Thyroid gland (tissue), 4 donors: ENCODE results near the gene SPARC.

Source experiments
- CTCF ChIP-seq, 6 experiments: fragments of 200-600 bp in 3 of 6; fragments of 450-650 bp in 3 of 6; sonication (generic) in 3 of 6; IDR thresholded peaks; one replicate each; pipeline ENCODE4 v1.5.1; 2016 to 2019; ENCODE audit warnings: antibody characterized with exemption in 6 of 6, mild to moderate bottlenecking in 2 of 6, inconsistent platforms in 1 of 6, moderate library complexity in 1 of 6
- POLR2A ChIP-seq, 2 donors: fragments of 450-650 bp; IDR thresholded peaks; one replicate each; pipeline ENCODE4 v1.6.1; 2017; ENCODE audit warnings: antibody characterized with exemption in 2 of 2, mild to moderate bottlenecking in 2 of 2, moderate library complexity in 1 of 2

- TF ChIP-seq CTCF (IDR thresholded peaks at IDR 0.05): no peak
- no peak for TF ChIP-seq POLR2A (IDR thresholded peaks at IDR 0.05)
These were observed 71.3 kb downstream of the SPARC start for GRCh38 chr5:151615431-151615830.
